ENCODE data around the gene FHAD1. TPM values are rescaled to one million over a fixed set of nuclear protein-coding genes. Genes with fewer than 3 reads are reported as not detected.

FHAD1 gene
- total and polyA plus RNA-seq, 2 donors = 0.66 to 0.71 TPM

GRCh38 chr1:15441247-15441646 is 194.2 kb downstream of the FHAD1 start:
- 96% methylated on average over 6 of the region's 6 CpGs for WGBS
- Histone ChIP-seq H3K27me3 (ENCODE audit: control insufficient read depth in 2 of 2, insufficient read depth in 1 of 2, low read length in 1 of 2) (peaks cover 0 to 1% of the 10 kb centered on the region in 2 donors), H3K9me3 (ENCODE audit: control insufficient read depth in 2 of 2, insufficient read depth in 1 of 2, low read length in 1 of 2) (no peaks in the 10 kb centered on the region), H3K4me1 (ENCODE audit: control insufficient read depth in 2 of 2, insufficient read depth in 2 of 2, low read length in 2 of 2) (no peaks in the 10 kb centered on the region), H3K27ac (ENCODE audit: low read depth in 1 of 2, low read length in 1 of 2) (no peak overlapping the region), H3K36me3 (ENCODE audit: control insufficient read depth in 2 of 2, insufficient read depth in 2 of 2, low read length in 1 of 2) (no peaks in the 10 kb centered on the region), H3K4me3 (ENCODE audit: low read length in 2 of 2) (no peak overlapping the region)
- no peak for DNase-seq (ENCODE audit: low read depth in 6 of 9, low spot score in 9 of 9)

- no peak for DNase-seq (ENCODE audit: low read depth in 6 of 9, low spot score in 9 of 9)
- no peaks in the 10 kb centered on the region for H3K4me1 ChIP-seq (ENCODE audit: control insufficient read depth in 2 of 2, insufficient read depth in 2 of 2, low read length in 2 of 2)
- H3K27ac ChIP-seq (ENCODE audit: low read depth in 1 of 2, low read length in 1 of 2) = no peak overlapping the region
- peaks cover 0 to 5% of the 10 kb centered on the region in 2 donors for H3K27me3 ChIP-seq (ENCODE audit: control insufficient read depth in 2 of 2, insufficient read depth in 1 of 2, low read length in 1 of 2)
- H3K4me3 ChIP-seq (ENCODE audit: low read length in 2 of 2) = no peak overlapping the region
- no peaks in the 10 kb centered on the region for H3K36me3 ChIP-seq (ENCODE audit: control insufficient read depth in 2 of 2, insufficient read depth in 2 of 2, low read length in 1 of 2)
- WGBS = 97% methylated on average over 8 of the region's 8 CpGs
- H3K9me3 ChIP-seq (ENCODE audit: control insufficient read depth in 2 of 2, insufficient read depth in 1 of 2, low read length in 1 of 2) = no peaks in the 10 kb centered on the region
These were observed 195.1 kb downstream of the FHAD1 start for GRCh38 chr1:15442119-15442518.

DNA sequence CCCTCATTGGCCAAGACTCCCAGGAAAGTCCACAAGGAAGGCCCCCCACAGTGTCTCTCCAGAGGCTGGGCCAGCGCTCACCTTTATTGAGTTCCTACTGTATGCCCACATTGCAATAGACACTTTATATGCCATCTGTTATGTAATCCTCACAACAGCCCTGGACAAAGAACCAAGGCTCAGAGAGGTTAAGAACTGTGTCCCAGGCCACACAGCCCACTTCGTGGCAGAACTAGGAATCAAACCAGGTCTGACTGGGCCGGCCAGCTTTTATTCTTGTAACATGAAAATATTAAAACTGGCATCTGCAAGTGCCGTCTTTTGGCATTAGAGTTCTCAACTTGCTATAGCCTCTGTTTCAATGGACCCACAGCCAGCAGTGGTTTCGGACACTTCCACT is 195.7 kb downstream of the FHAD1 start:
- WGBS = 97% methylated on average over 5 of the region's 5 CpGs
- Histone ChIP-seq H3K9me3 (ENCODE audit: control insufficient read depth in 2 of 2, insufficient read depth in 1 of 2, low read length in 1 of 2) (no peaks in the 10 kb centered on the region), H3K4me1 (ENCODE audit: control insufficient read depth in 2 of 2, insufficient read depth in 2 of 2, low read length in 2 of 2) (no peaks in the 10 kb centered on the region), H3K27ac (ENCODE audit: low read depth in 1 of 2, low read length in 1 of 2) (no peak overlapping the region), H3K4me3 (ENCODE audit: low read length in 2 of 2) (no peak overlapping the region), H3K36me3 (ENCODE audit: control insufficient read depth in 2 of 2, insufficient read depth in 2 of 2, low read length in 1 of 2) (no peaks in the 10 kb centered on the region), H3K27me3 (ENCODE audit: control insufficient read depth in 2 of 2, insufficient read depth in 1 of 2, low read length in 1 of 2) (peaks cover 0 to 5% of the 10 kb centered on the region in 2 donors)
- DNase-seq (ENCODE audit: low read depth in 6 of 9, low spot score in 9 of 9) = no peak

DNA sequence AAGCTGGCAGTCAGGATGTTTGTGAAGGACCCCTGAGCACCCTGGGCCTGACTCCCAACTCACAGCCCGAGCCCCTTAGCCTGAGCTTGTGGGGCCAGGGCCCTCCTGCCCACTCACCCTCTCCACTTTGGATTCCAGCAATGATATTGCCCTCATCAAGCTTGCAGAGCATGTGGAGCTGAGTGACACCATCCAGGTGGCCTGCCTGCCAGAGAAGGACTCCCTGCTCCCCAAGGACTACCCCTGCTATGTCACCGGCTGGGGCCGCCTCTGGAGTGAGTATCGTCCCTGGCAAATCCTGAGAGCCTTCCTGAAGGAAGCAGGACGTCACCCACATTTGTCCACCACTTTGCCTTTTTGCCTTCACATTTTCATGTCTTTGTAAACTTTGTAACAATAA is 196.3 kb downstream of the FHAD1 start:
- 89% methylated on average over 5 of the region's 5 CpGs for WGBS
- H3K4me1 ChIP-seq (ENCODE audit: control insufficient read depth in 2 of 2, insufficient read depth in 2 of 2, low read length in 2 of 2) = no peaks in the 10 kb centered on the region

GRCh38 chr1:15444468-15445389 is 197.7 kb downstream of the FHAD1 start:
- Histone ChIP-seq H3K27ac (ENCODE audit: low read depth in 1 of 2, low read length in 1 of 2) (no peak overlapping the region), H3K9me3 (ENCODE audit: control insufficient read depth in 2 of 2, insufficient read depth in 1 of 2, low read length in 1 of 2) (no peaks in the 10 kb centered on the region), H3K4me1 (ENCODE audit: control insufficient read depth in 2 of 2, insufficient read depth in 2 of 2, low read length in 2 of 2) (no peaks in the 10 kb centered on the region), H3K36me3 (ENCODE audit: control insufficient read depth in 2 of 2, insufficient read depth in 2 of 2, low read length in 1 of 2) (no peaks in the 10 kb centered on the region), H3K27me3 (ENCODE audit: control insufficient read depth in 2 of 2, insufficient read depth in 1 of 2, low read length in 1 of 2) (peaks cover 0 to 5% of the 10 kb centered on the region in 2 donors), H3K4me3 (ENCODE audit: low read length in 2 of 2) (no peak overlapping the region)
- 94% methylated on average over 17 of the region's 17 CpGs for WGBS
- DNase-seq (ENCODE audit: low read depth in 6 of 9, low spot score in 9 of 9) = no peak

More for the DNA sequence above, 196.3 kb downstream of the FHAD1 start:
- H3K27ac ChIP-seq (ENCODE audit: low read depth in 1 of 2, low read length in 1 of 2) = no peak overlapping the region
- no peak for DNase-seq (ENCODE audit: low read depth in 6 of 9, low spot score in 9 of 9)
- H3K36me3 ChIP-seq (ENCODE audit: control insufficient read depth in 2 of 2, insufficient read depth in 2 of 2, low read length in 1 of 2) = no peaks in the 10 kb centered on the region
- H3K27me3 ChIP-seq (ENCODE audit: control insufficient read depth in 2 of 2, insufficient read depth in 1 of 2, low read length in 1 of 2) = peaks cover 0 to 5% of the 10 kb centered on the region in 2 donors
- H3K9me3 ChIP-seq (ENCODE audit: control insufficient read depth in 2 of 2, insufficient read depth in 1 of 2, low read length in 1 of 2) = no peaks in the 10 kb centered on the region
- H3K4me3 ChIP-seq (ENCODE audit: low read length in 2 of 2) = no peak overlapping the region

- peaks cover 0 to 5% of the 10 kb centered on the region in 2 donors for H3K27me3 ChIP-seq (ENCODE audit: control insufficient read depth in 2 of 2, insufficient read depth in 1 of 2, low read length in 1 of 2)
- DNase-seq (ENCODE audit: low read depth in 6 of 9, low spot score in 9 of 9) = no peak
- no peaks in the 10 kb centered on the region for H3K36me3 ChIP-seq (ENCODE audit: control insufficient read depth in 2 of 2, insufficient read depth in 2 of 2, low read length in 1 of 2)
- H3K4me1 ChIP-seq (ENCODE audit: control insufficient read depth in 2 of 2, insufficient read depth in 2 of 2, low read length in 2 of 2) = no peaks in the 10 kb centered on the region
- no peak overlapping the region for H3K4me3 ChIP-seq (ENCODE audit: low read length in 2 of 2)
- no peaks in the 10 kb centered on the region for H3K9me3 ChIP-seq (ENCODE audit: control insufficient read depth in 2 of 2, insufficient read depth in 1 of 2, low read length in 1 of 2)
- 63% methylated on average over 14 of the region's 14 CpGs for WGBS
- H3K27ac ChIP-seq (ENCODE audit: low read depth in 1 of 2, low read length in 1 of 2) = no peak overlapping the region
These were observed 198.5 kb downstream of the FHAD1 start for GRCh38 chr1:15445390-15446122.

DNA sequence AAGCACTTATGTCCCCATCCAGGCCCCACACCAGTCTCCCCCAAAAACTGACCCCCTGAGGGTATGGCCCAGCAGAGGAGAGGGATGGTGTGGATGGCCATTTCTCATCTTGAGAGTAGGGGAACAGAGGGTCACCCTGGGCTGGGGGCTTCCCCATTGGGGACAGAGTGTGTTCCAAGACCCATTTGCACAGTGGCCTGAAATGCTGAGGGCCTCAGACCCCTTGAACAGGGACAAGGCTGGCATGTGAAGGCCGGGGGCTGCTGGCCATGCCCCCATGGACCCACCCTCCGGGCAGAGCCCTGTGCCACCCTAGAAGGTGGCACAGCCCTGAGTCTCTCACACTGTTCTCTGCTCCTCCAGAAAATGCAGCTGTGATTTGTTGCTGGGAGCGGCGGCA is 199.2 kb downstream of the FHAD1 start:
- WGBS = 91% methylated on average over 4 of the region's 4 CpGs
- Histone ChIP-seq H3K36me3 (ENCODE audit: control insufficient read depth in 2 of 2, insufficient read depth in 2 of 2, low read length in 1 of 2) (no peaks in the 10 kb centered on the region), H3K4me1 (ENCODE audit: control insufficient read depth in 2 of 2, insufficient read depth in 2 of 2, low read length in 2 of 2) (no peaks in the 10 kb centered on the region), H3K9me3 (ENCODE audit: control insufficient read depth in 2 of 2, insufficient read depth in 1 of 2, low read length in 1 of 2) (no peaks in the 10 kb centered on the region), H3K27ac (ENCODE audit: low read depth in 1 of 2, low read length in 1 of 2) (no peak overlapping the region), H3K4me3 (ENCODE audit: low read length in 2 of 2) (no peak overlapping the region), H3K27me3 (ENCODE audit: control insufficient read depth in 2 of 2, insufficient read depth in 1 of 2, low read length in 1 of 2) (peaks cover 0 to 5% of the 10 kb centered on the region in 2 donors)
- DNase-seq (ENCODE audit: low read depth in 6 of 9, low spot score in 9 of 9) = no peak

Measured in thymus (tissue), 11 donors.